Common myeloid progenitor, CD34-positive (primary cell): Measurements from ENCODE around the gene AIPL1.

ENCODE experiments used
- CTCF ChIA-PET: fragments of 350-600 bp; sonication (Branson Sonifier 250); formaldehyde crosslinking; loops from one replicate; lab custom pipeline; 2021; ENCODE audit warnings: antibody characterized with exemption; lab: Charles Lee
- POLR2A ChIA-PET: fragments of 350-600 bp; sonication (Branson Sonifier 250); formaldehyde crosslinking; loops from one replicate; lab custom pipeline; 2021; ENCODE audit warnings: antibody characterized with exemption; lab: Charles Lee
- DNase-seq, 3 donors: peaks; one replicate each; pipeline versions ENCODE4 v3.0.0 to v3.0.0-alpha.2; 2013
- H3K27ac ChIP-seq, 2 experiments: 1 replicate in 1 of 2; 2 replicates in 1 of 2; pipeline ENCODE4 v1.7.0; 2013; ENCODE audit warnings: inconsistent platforms in 2 of 2, low read length in 2 of 2, mild to moderate bottlenecking in 2 of 2, low read depth in 1 of 2, moderate library complexity in 1 of 2; ENCODE audit not compliant: severe bottlenecking in 2 of 2, insufficient read depth in 1 of 2, poor library complexity in 1 of 2
- H3K27me3 ChIP-seq, 5 experiments: replicated peaks in 2 of 5; 1 replicate in 3 of 5; 2 replicates in 2 of 5; pipeline versions ENCODE4 v1.6.1 to v1.7.0; 2013; ENCODE audit warnings: low read length in 4 of 5, mild to moderate bottlenecking in 2 of 5, moderate library complexity in 2 of 5, inconsistent platforms in 1 of 5; ENCODE audit not compliant: insufficient read depth in 5 of 5, control insufficient read depth in 4 of 5
- H3K36me3 ChIP-seq, 4 experiments: 1 replicate in 2 of 4; 2 replicates in 2 of 4; pipeline versions ENCODE4 v1.6.1 to v1.7.0; 2013; ENCODE audit warnings: low read length in 3 of 4, control low read depth in 1 of 4, mild to moderate bottlenecking in 1 of 4; ENCODE audit not compliant: control insufficient read depth in 4 of 4, insufficient read depth in 4 of 4
- H3K4me1 ChIP-seq, 4 experiments: 1 replicate in 3 of 4; 2 replicates in 1 of 4; pipeline versions ENCODE4 v1.6.1 to v1.7.1; 2013; ENCODE audit warnings: low read length in 3 of 4, mild to moderate bottlenecking in 3 of 4, control low read depth in 1 of 4, inconsistent platforms in 1 of 4, moderate library complexity in 1 of 4; ENCODE audit not compliant: control insufficient read depth in 4 of 4, insufficient read depth in 4 of 4; ENCODE audit errors: control extremely low read depth in 1 of 4
- H3K4me3 ChIP-seq, 7 experiments: 1 replicate in 4 of 7; 2 replicates in 3 of 7; pipeline versions ENCODE4 v1.5.1 to v1.7.0; 2013; ENCODE audit warnings: mild to moderate bottlenecking in 7 of 7, low read length in 6 of 7, moderate library complexity in 6 of 7, inconsistent platforms in 2 of 7, low read depth in 2 of 7, control low read depth in 1 of 7; ENCODE audit not compliant: insufficient read depth in 4 of 7, control insufficient read depth in 1 of 7; ENCODE audit errors: extremely low read depth in 1 of 7
- H3K9me3 ChIP-seq, 5 experiments: 1 replicate in 4 of 5; 2 replicates in 1 of 5; pipeline versions ENCODE4 v1.6.1 to v1.7.1; 2013; ENCODE audit warnings: low read length in 4 of 5, mild to moderate bottlenecking in 2 of 5, inconsistent platforms in 1 of 5, low read depth in 1 of 5, moderate library complexity in 1 of 5; ENCODE audit not compliant: control insufficient read depth in 4 of 5, insufficient read depth in 2 of 5; ENCODE audit errors: control extremely low read depth in 1 of 5
- WGBS: methylation state at CpG from one replicate; pipeline ENCODE4 v1.1.5; 2013; ENCODE audit not compliant: insufficient coverage; 5-methylcytosine and 5-hydroxymethylcytosine counted together

The AIPL1 gene

GRCh38 chr17:6449307-6449706 is 14.4 kb upstream of the AIPL1 start:
- CTCF ChIA-PET, result interaction anchor here (1.1 to 1.3 kb wide), 2 partner anchors 10 to 22 kb away, joined by 3 to 4 read pairs; no protein-coding TSS in a partner anchor
- Histone ChIP-seq H3K4me3 (no peak overlapping the region), H3K36me3 (peaks cover 0 to 10% (median 1%) of the 10 kb centered on the region in 4 experiments), H3K27ac (no peak overlapping the region), H3K9me3 (no peaks in the 10 kb centered on the region), H3K27me3 (peaks cover 0 to 3% (median 0%) of the 10 kb centered on the region in 5 experiments), H3K4me1 (peaks cover 0 to 36% (median 20%) of the 10 kb centered on the region in 4 experiments)
- POLR2A ChIA-PET, result no interaction called here
- 97% methylated on average over 6 of the region's 6 CpGs for WGBS
- DNase-seq, result no peak

GRCh38 chr17:6448473-6448872 is 13.6 kb upstream of the AIPL1 start:
- no peak overlapping the region for H3K4me3 ChIP-seq
- no peaks in the 10 kb centered on the region for H3K9me3 ChIP-seq
- no peak overlapping the region for H3K27ac ChIP-seq
- H3K36me3 ChIP-seq, result peaks cover 0 to 10% (median 1%) of the 10 kb centered on the region in 4 experiments
- ChIA-PET POLR2A (no interaction called here), CTCF (interaction anchor here (1.1 to 1.3 kb wide), 2 partner anchors 9 to 21 kb away, joined by 3 to 4 read pairs; no protein-coding TSS in a partner anchor)
- peaks cover 0 to 42% (median 26%) of the 10 kb centered on the region in 4 experiments for H3K4me1 ChIP-seq
- DNase-seq, result no peak
- WGBS, result 96% methylated on average over 6 of the region's 6 CpGs
- H3K27me3 ChIP-seq, result peaks cover 0 to 3% (median 0%) of the 10 kb centered on the region in 5 experiments

- WGBS, result 97% methylated on average over 7 of the region's 9 CpGs
- no peak for DNase-seq
- no peak overlapping the region for H3K4me3 ChIP-seq
- H3K27ac ChIP-seq, result no peak overlapping the region
- POLR2A ChIA-PET, result no interaction called here
- H3K9me3 ChIP-seq, result no peaks in the 10 kb centered on the region
- H3K27me3 ChIP-seq, result peaks cover 0 to 2% (median 0%) of the 10 kb centered on the region in 5 experiments
- H3K36me3 ChIP-seq, result peaks cover 0 to 10% (median 1%) of the 10 kb centered on the region in 4 experiments
- CTCF ChIA-PET, result no interaction called here
- peaks cover 0 to 41% (median 25%) of the 10 kb centered on the region in 4 experiments for H3K4me1 ChIP-seq
Observed at GRCh38 chr17:6446516-6447100, 11.7 kb upstream of the AIPL1 start.

GRCh38 chr17:6444571-6445335 is 9.8 kb upstream of the AIPL1 start:
- no peak overlapping the region for H3K27ac ChIP-seq
- peaks cover 0 to 4% (median 0%) of the 10 kb centered on the region in 5 experiments for H3K27me3 ChIP-seq
- H3K9me3 ChIP-seq, result no peaks in the 10 kb centered on the region
- ChIA-PET CTCF (interaction anchor here (1.3 kb wide), 1 partner anchor 9 kb away, joined by 8 read pairs; no protein-coding TSS in a partner anchor), POLR2A (no interaction called here)
- peaks cover 0 to 10% (median 1%) of the 10 kb centered on the region in 4 experiments for H3K36me3 ChIP-seq
- peaks cover 0 to 22% (median 12%) of the 10 kb centered on the region in 4 experiments for H3K4me1 ChIP-seq
- H3K4me3 ChIP-seq, result peak overlapping the region; percentile 11 to 80 (median 58)
- 36% methylated on average over 25 of the region's 36 CpGs for WGBS
- no peak for DNase-seq

GRCh38 chr17:6443692-6444570 is 9.0 kb upstream of the AIPL1 start, which contains the start of gene PIMREG:
Gene PIMREG (plus strand): TSS chr17:6444455. CDS start chr17:6445111, 656 bp downstream.
- WGBS, result under 1% methylated on average over 50 of the region's 62 CpGs
- H3K27ac ChIP-seq, result peak within 1 kb of the TSS in 1 of 2 experiments; percentile 50
- no peaks in the 10 kb centered on the region for H3K9me3 ChIP-seq
- peaks cover 0 to 19% (median 12%) of the 10 kb centered on the region in 4 experiments for H3K4me1 ChIP-seq
- H3K4me3 ChIP-seq, result peak within 1 kb of the TSS; percentile 48 to 80 (median 65)
- peaks cover 0 to 7% (median 0%) of the 10 kb centered on the region in 5 experiments for H3K27me3 ChIP-seq
- peak; percentile 89 to 96 (median 93) for DNase-seq
- H3K36me3 ChIP-seq, result peaks cover 0 to 10% (median 1%) of the 10 kb centered on the region in 4 experiments
- ChIA-PET CTCF (interaction anchor here (1.1 kb wide), 1 partner anchor 13 kb away, joined by 4 read pairs; no protein-coding TSS in a partner anchor), POLR2A (no interaction called here)

- DNase-seq, result no peak
- ChIA-PET POLR2A (no interaction called here), CTCF (interaction anchor here (0.8 to 3.0 kb wide), 3 partner anchors 11 to 850 kb away, joined by 3 to 13 read pairs (median 6); no protein-coding TSS in a partner anchor)
- peaks cover 0 to 19% (median 12%) of the 10 kb centered on the region in 4 experiments for H3K4me1 ChIP-seq
- no peak overlapping the region for H3K4me3 ChIP-seq
- peaks cover 0 to 7% (median 0%) of the 10 kb centered on the region in 5 experiments for H3K27me3 ChIP-seq
- no peak overlapping the region for H3K27ac ChIP-seq
- H3K9me3 ChIP-seq, result no peaks in the 10 kb centered on the region
- H3K36me3 ChIP-seq, result peaks cover 0 to 8% (median 1%) of the 10 kb centered on the region in 4 experiments
- no CpG with 5 or more reads among the region's 6 CpGs for WGBS
Observed at GRCh38 chr17:6442775-6443174, 7.9 kb upstream of the AIPL1 start.
